GM19351 (cell line): ENCODE measurements around the gene STMP1.

Experiments used
- ATAC-seq: cut with Tn5 transposase; IDR thresholded peaks from one replicate; pipeline ENCODE4 v1.9.1; 2021; ENCODE audit warnings: mild to moderate bottlenecking, moderate library complexity; ENCODE audit not compliant: unreplicated experiment

Gene STMP1

DNA sequence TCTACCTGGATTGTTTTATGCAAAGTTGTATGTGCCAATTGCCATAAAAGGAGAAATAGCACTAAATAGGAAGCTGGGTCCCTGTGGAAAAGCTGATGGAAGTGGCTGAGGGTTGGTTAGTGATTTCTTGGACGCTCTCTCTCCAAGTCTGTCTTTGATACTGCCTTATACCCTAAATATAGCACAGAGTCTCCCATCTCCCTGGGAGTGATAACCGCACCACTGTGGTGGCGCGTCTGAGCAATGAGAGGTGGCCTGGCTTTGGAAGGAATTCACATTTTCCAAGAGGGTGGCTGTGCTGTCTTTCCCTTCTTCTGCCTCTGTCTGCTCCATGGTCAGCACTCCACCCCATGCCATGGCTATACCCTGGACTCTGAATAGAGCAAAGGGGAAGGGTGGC is 31.2 kb downstream of the STMP1 start:
- ATAC-seq = no peak

DNA sequence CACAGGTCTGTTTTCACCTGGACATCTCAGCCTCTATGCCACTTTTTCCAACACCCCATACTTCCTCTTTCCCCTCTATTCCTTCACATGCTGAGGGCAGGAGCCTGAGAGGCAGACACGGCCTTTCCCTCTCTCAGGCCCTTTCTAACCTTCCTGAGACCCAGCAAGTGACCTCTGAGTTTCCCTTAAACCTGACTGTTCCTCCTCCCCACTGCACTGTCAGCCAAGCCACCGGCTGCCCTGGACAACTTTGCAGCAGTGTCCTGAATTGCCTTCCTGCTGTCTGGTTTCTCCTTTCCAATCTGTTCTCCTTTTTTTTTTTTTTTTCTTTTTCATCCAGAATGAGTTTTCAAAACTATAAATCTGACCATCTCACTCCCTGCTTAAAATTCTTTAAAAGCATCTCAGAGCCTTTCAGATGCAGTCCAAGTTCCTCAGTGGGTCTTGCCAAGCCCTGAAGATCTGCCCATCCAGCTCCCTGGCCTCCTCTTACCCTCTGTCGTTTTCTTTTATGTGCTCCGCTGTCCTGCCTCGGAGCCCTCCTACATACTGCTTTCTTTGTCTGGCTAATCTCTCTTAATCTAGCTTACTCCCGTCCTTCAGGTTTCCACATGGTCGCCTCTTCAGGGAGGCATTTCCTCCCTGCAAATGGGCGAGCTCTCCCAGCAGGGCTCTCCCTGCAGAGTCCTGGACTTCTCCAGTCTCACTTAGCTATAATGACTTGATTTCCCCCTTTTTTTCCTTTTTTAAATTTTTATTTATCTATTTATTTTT is 35.1 kb downstream of the STMP1 start:
- ATAC-seq = no peak

DNA sequence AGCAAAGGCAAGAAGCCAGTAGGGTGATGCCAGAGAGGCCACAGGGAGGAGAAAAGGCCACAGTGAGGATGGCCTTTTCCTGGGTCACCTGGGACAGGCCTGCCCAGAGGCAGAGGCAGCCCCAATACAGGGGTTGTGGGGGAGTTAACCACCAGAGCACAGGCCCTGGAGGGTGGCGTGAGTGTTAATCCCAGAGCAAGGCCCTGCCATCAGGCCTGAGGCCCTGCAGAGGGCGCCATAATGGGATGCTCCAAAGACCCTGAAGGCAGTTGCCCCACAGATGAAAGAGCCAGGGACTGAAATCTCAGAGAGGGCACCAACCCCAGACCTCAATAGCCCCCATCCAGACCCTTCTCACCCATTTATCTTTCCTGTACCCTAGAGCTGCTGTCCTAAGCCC is 41.8 kb downstream of the STMP1 start:
- peak; percentile 54 for ATAC-seq

DNA sequence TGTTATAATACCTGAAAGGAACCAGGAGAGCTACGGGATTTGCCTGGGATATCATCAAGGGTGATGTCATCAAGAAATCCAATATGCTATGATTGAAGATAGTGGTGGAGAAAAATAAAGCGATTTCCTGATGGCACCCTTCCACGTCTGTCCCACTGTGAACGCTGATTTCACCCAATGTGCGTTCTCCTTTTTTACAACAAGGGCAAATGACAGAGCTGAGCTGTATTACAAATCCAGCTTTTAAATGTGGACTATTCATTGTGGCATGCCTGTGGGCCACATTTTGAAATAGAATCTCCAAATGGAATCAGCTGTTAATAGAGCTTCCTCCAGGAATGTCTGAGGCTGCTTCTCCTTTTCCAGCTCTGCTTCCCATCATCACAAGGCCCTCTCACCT is 42.4 kb downstream of the STMP1 start:
- no peak for ATAC-seq

DNA sequence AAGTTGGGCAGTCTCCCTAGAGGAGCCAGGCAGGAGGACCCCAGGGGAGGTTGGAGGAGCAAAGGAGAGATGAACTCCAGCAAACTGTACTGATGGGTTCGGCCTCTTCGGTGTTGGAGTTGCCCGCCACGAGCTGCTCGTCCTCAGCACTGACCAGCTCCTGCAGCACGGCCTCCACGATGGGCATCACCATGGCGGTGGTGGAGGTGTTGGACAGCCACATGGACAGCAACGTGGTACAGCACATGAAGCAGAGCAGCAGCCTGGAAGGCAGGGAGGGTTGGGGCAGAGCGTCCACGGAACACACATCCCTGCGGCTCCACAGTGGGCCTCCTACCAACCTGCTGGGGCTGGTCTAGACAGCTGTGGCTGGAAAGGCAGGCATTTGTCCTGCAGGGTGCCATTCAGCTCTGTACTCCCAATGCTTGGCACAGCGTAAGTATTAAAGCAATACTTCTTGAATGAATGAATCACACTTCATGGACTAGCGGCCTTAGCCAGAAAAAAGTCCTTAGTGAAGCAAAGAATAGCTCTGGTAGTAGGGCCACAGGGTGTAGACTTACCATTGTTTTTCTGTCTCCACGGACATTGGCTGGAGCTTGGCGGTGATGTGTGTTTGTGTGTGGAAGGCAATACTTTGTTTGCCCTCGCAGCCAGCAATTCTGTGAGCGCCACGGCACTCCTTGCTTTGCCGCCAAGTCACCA is 43.9 kb downstream of the STMP1 start:
- ATAC-seq = no peak

DNA sequence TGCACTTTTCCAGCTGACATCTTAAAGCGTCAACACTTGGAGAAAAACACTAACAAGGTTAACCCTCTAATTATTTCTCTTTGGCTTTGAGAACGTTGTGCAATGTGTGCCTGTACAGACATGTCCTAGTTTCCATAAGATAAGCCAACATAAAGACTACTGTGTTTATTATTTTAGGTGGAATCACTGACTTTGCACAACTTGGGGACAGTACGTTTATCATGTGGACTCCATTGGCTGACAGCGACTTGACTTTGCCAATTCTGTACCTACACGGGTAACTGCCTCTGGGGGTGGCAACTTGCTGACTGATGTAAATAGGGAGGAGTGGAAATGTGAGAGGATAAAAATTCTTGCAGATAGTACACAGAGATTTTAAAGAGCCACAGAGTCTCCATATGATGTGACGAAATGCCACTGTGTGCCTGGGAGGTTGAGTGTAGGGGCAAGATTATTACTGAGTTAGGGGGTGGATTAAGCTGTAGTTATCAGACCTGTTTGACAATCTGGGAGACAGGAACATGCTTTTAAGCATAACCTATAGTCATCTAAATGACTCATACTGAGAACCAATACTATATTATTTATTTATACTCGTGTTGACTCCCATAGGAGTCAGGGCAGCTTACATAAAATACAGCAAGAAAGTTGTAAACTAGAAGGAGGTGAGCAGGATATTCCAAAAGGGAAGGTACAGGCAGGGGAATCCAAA is 44.7 kb downstream of the STMP1 start:
- ATAC-seq = no peak

- no peak for ATAC-seq
These were observed 45.3 kb downstream of the STMP1 start for GRCh38 chr7:135707570-135707966.

GRCh38 chr7:135708041-135708440 is 45.7 kb downstream of the STMP1 start:
- no peak for ATAC-seq

GRCh38 chr7:135709508-135709907 is 47.2 kb downstream of the STMP1 start:
- ATAC-seq = no peak

DNA sequence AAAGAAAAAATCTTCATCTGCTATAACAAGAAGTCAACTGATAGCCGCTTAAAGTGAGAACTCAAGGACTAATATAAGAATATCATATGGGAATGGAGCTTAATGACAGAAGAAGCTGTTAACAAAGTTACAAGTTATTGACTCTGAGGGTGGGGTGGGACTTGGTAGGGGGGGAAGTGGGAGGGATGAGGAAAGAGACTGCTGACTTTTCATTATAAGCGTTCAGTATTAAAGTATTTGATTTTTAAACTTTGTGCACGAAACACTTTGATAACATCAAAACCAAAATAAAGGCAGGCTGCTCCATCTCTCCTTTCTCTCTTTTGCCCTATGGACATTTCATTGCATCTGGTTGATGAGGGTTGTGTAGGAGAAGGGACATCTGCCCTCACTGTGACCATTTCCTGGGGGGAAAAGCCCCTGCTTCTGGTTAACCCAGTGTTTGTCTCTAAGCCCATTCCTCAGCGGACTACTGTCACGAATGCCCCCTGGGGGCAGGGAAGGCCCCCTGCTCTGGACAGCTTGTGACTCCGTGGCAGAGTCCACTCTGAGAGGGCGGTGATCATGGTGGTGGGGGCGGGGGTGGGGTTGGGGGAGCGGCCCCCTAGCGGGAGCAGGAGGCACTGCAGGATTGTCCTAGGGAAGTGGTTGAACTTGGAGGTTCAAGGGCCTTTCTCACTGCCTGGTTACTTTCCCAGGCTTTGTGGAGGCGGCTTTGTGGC is 48.3 kb downstream of the STMP1 start:
- ATAC-seq = peak; percentile 58

DNA sequence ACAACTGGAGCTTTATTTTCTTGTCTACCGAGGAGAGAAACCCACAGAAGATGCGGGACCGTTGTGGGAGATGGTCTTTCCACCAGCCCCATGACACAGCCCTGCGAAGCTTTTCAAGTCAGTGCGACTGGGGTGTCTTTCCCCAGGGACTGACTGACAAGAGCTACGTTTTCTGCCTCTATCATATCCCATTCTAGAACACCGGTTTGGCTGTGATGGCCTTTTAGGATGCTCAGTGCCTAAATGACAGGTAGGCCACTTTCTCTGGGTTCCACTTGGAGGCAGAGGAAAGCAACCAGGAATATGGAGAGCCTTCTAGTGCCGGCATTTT is 48.8 kb downstream of the STMP1 start:
- ATAC-seq = peak; percentile 22

- ATAC-seq = no peak
These were observed 50.0 kb downstream of the STMP1 start for GRCh38 chr7:135712182-135712782.

- ATAC-seq = no peak
These were observed 50.5 kb downstream of the STMP1 start for GRCh38 chr7:135712796-135713195.

GRCh38 chr7:135713836-135714470 is 51.6 kb downstream of the STMP1 start:
- ATAC-seq = no peak

- no peak for ATAC-seq
These were observed 52.3 kb downstream of the STMP1 start for GRCh38 chr7:135714534-135715009.

GRCh38 chr7:135715055-135715522 is 52.8 kb downstream of the STMP1 start:
- ATAC-seq = no peak

DNA sequence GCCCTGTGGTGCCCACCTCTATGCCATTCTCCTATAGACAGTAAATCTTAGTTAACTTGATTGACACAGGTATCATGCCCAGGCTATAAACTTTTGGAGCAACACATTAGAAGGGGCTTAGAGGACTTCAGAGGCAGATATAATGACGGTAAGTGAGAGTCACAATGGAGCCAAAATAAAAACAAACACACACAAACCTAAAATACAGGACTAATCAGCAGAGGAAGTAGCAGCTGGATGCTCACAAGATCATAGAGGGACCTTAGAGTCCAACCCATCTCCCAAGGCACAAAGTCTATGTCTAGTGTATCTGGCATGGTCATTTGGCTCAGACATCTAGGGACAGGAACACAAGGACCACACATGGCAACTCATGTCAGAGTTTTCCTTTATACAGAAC is 53.4 kb downstream of the STMP1 start:
- ATAC-seq = no peak

GRCh38 chr7:135716677-135717238 is 54.4 kb downstream of the STMP1 start:
- no peak for ATAC-seq

DNA sequence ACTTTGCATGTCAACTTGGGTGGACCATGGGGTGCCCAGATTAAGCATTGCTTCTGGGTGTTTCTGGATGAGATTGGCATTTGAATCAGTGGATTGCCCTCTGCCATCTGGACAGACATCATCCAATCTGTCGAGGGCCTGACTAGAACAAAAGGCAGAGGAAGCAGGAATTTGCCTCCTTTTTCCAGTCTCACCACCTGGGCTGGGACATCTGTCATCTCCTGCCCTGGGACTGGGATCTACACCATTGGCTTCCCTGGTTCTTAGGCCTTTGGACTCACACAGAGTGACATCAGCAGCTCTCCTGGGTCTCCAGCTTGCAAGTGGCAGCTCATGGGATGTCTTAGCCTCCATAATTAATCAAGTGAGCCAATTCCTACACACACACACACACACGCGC is 55.4 kb downstream of the STMP1 start:
- ATAC-seq = no peak

DNA sequence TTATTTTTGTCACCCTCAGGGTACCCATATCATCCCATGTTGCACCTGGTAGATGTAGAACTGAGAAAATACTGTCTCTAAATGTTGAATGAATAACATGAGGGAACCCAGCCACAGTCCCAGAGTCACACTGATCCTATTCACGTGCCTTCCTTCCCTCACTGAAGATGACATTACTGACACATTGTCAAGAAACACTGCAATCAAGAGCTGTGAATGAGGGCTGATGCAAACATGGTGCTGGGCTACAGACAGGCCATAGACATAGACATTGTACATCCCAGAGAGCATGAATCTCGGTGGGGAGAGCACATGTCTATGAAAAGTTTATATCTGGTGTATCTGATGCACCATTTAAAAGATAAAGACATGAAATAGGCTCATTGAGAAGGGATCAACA is 55.9 kb downstream of the STMP1 start:
- no peak for ATAC-seq
